GM12892 (cell line): Measurements from ENCODE around the gene ZNF556.

ENCODE experiments used
- POLR2A ChIP-seq: IDR thresholded peaks from 2 replicates; pipeline ENCODE4 v1.6.1; 2011; ENCODE audit warnings: low read depth, low read length, control low read depth
- POLR2AphosphoS5 ChIP-seq: IDR thresholded peaks from 2 replicates; pipeline ENCODE4 v1.6.1; 2011; ENCODE audit warnings: low read depth, low read length, control low read depth

- TF ChIP-seq POLR2A = no peak
- no peak for TF ChIP-seq POLR2AphosphoS5
These were observed 14.0 kb upstream of the ZNF556 start for GRCh38 chr19:2853015-2853606.
